Measurements from ENCODE around the gene LRMDA.

LRMDA gene

GRCh38 chr10:75776738-75777504 lies 345.5 kb downstream of the LRMDA start:
- DNase-seq (ENCODE audit: low spot score) = no peak

GRCh38 chr10:75778665-75779064 lies 347.2 kb downstream of the LRMDA start:
- no peak for DNase-seq (ENCODE audit: low spot score)

DNA sequence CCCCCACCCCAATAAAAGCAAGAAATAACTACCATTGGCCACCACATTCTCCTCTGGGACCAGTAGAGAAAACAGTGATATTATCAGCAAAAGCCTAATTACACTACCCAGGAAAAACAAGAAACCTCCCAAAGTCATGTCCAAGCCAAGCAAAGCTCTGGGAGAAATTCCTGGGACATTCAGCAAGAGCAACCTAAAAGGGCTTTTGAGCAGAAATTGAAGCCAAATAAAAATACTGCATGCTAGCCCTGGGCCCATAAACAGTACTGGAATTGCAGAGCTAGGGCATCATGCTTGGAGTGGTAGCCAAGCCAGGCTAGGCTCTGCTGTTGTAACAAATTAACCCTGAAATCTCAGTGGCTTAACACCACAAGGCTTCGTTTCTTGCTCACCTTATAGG lies 347.9 kb downstream of the LRMDA start:
- no peak for DNase-seq (ENCODE audit: low spot score)

DNA sequence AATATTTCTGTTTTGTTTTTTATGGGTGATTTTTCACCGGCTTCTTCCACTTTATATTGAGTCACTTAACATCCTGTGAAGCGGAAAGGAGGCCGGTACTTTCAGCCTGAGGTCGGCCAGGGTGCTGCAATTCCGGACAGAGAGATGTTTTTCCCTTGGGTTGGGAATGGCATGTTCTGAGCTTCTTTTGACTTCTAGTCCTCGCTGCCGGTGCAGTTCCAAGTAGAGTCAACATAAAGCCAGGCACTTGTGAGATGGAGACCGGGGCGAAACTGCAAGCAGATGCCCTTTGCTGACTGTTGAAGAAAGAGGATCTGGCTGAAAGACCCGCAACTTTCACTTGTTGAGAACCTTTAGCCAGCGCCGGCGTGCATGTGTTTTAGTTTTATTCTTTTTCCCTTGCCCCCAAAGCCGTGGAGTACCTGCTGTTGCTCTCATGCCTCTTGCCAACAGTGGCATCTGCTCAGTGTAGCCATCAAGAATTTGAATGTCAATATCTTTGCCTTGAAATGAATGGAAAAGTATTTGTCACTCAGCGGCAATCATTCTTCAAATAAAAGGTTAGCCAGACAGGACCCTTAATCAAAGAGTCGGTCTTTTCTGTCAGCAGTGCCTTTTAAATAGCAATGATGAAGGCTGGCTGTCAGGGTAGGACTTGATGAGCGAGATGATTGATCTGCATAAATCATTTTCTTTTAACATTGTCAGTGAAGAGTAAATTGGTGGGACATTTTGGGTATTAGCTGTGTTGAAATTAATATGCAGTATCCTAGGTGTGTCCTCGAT lies 351.2 kb downstream of the LRMDA start:
- no peak for DNase-seq (ENCODE audit: low spot score)

- no peak for DNase-seq (ENCODE audit: low spot score)
Observed at GRCh38 chr10:75788394-75789205, 357.2 kb downstream of the LRMDA start.

- no peak for DNase-seq (ENCODE audit: low spot score)
Observed at GRCh38 chr10:75793848-75794247, 362.4 kb downstream of the LRMDA start.

GRCh38 chr10:75801121-75801520 lies 369.7 kb downstream of the LRMDA start:
- no peak for DNase-seq (ENCODE audit: low spot score)

- DNase-seq (ENCODE audit: low spot score) = no peak
Observed at GRCh38 chr10:75801661-75802060, 370.2 kb downstream of the LRMDA start.

DNA sequence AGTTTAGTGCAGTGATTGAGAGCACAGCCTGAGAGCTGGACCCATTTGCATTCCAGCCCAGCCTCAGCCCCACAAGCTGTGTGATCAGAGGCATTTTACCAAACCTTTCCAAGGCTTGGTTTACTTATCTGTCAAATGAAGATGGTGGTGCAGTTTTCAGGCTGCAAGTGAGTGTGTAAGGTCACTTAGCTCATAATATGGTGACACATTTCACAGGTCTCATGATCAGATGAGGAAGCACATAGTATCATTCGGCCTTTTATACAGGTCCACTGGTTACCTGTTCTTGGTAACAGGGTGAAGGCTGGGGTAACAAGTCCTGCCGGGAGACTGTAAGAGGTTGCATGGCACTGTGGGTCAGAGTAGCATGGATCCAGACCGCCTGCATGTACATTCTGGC lies 371.7 kb downstream of the LRMDA start:
- DNase-seq (ENCODE audit: low spot score) = no peak

DNA sequence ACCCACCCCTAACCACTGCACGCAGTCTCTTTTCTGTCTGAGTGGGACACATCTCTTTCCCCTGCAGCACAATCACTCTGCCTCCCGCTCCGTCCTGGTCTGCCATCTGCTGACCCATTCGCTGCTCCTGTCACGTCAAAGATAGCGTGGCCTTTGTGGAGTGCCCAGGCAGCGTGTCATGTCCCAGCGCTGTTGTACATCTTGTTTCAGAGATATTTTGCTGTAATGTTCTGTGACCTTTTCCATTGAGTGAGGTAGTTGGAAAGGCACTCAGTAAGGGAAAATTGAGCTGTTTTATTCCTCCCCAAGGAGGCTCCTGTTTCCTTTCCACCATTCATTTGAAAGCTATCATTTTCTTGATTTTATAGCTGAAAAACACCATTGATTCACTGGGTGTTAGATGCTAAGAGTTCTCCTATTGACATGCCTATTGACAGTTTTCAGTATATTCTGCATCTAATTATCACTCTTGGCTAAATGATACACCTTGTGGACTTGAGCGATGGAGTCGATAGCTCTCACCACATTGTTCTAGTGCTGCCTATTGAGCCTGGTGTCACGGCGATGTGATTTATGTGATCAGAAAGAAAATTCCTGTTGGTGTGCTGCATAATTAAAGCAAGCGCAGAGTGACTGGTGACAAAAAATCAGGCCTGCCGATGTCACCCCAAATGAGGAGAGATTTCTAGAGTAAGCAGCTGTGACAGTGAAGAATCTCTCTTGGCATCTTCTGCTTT lies 372.6 kb downstream of the LRMDA start:
- DNase-seq (ENCODE audit: low spot score) = no peak

- no peak for DNase-seq (ENCODE audit: low spot score)
Observed at GRCh38 chr10:75806186-75806585, 374.8 kb downstream of the LRMDA start.

DNA sequence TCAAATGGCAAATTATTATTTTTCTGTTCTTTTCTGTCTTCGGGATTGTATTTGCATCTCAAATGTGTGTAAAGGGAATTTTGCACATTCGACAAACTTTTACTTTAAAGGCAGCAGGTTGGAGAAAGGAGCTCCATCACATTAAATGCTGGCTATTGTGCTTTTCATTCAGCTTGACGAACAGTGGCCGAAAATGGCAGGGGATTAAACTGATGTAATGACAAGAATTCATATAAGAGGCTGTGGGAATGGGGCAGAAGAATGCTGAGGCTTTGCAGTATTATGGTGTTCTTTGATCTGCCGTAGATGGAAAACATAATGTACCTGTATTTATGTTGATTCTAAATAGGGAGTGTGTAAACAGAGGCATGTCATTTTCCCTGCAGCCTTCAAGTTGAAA lies 376.0 kb downstream of the LRMDA start:
- no peak for DNase-seq (ENCODE audit: low spot score)

DNA sequence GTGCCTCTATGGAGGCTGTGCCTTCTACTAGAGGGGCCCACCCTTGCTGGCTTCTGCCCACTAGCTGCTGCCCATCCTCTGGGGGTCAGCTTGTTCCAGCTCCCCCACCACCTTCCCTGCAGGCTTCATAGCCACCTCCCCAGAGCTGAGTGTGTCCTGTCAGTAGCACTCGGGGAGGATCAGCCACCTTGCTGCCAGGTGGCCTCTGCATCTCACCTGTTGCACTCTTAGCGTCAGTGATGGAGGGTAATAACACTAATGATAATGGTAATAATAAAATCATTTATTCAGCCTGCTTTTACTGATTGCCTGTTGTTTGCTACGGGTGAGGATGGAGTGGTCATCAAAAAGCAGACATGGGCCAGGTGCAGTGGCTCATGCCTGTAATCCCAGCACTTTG lies 377.6 kb downstream of the LRMDA start:
- no peak for DNase-seq (ENCODE audit: low spot score)

DNA sequence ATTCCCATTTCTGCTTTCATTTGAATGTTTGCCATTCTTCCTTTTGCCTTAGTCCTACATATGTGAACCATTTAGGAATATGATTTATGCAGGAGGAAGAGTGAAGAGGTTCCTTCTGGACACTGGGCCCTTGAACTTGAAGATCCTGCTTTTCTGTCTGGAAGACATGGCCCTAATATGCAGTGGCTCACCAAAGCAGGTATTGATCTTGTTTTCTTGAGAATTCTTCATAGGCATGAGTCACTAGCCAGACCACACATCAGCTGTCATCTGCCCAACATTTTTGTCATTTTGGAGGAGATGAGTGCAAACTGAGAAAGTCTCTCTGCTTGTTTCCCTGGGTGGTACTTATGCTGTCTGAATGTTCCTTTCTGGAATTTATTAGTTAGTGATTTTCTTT lies 382.6 kb downstream of the LRMDA start:
- no peak for DNase-seq (ENCODE audit: low spot score)

DNA sequence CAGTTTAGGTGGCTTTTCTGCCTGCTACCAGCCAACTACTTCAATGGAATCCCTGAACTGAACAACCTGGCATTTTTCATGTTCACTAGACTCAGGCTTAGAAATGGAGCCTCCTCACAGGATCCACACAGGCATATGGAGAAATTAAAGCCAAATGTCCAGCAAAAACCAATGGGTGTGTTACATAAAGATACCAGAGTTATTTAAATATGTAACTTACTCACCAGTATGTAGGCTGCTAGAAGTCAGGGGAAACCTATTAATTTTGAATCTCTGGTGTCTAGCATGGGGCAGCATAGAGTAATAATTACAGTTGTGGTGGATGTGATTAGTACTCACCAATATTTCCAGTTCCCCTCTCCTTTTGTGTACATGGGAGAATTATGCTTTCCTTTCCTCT lies 383.6 kb downstream of the LRMDA start:
- DNase-seq (ENCODE audit: low spot score) = no peak

DNA sequence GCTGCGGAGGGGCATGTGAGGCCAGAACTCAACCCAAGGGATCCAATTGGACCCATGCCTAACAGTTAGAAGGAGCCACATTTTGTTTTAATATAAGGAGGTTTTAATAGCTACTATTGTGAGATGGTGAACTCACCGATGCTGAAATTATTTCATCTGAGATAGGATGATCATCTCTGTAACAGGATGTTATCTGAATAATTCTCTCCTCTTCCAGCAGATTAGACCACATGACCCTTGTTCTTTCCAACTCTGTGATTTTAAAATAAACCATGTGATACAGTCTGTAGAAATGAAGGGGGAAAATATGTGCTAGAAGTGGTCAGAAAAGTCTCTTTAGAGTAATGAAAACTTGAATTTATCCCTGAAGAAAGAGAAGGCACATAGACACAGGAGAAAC lies 385.8 kb downstream of the LRMDA start:
- no peak for DNase-seq (ENCODE audit: low spot score)

DNA sequence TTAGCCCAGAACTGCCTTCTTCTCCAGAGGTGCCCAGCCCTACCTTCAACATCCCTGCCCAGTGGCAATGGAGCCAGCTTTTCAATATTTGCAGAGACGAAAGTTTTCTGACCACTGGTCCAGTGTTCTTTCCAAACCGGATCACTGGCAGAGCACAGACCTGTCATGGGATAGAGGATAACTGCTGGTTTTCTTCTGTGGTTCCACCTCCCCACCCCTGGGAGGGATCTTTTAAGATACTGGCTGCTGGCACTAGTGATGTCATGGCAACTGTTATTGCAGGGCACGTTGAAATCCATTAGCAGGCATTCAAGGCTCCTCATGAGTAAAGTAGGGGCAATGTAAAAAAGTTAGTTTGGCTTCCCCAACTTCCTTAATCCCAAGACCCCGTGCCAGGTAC lies 387.1 kb downstream of the LRMDA start:
- DNase-seq (ENCODE audit: low spot score) = no peak

GRCh38 chr10:75825235-75825634 lies 393.8 kb downstream of the LRMDA start:
- no peak for DNase-seq (ENCODE audit: low spot score)

DNA sequence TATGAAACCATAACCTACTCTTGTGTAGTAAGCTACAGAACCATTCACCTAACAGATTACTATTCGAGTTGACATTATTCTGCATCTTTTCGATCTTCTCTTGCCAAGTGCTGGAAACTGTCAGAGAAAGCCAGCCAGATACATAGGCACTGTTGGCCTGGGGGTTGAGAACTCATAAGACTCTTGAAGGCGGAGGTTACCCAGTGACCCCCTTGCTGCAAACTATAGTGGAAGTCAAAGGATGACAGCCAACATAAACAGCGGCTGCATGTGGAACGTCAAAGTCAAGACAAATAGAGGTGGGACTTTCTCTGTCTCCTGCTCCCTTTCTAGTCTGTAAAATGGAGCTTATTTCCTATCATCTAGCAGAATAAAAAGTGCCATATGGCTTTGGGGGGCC lies 394.2 kb downstream of the LRMDA start:
- DNase-seq (ENCODE audit: low spot score) = no peak

DNA sequence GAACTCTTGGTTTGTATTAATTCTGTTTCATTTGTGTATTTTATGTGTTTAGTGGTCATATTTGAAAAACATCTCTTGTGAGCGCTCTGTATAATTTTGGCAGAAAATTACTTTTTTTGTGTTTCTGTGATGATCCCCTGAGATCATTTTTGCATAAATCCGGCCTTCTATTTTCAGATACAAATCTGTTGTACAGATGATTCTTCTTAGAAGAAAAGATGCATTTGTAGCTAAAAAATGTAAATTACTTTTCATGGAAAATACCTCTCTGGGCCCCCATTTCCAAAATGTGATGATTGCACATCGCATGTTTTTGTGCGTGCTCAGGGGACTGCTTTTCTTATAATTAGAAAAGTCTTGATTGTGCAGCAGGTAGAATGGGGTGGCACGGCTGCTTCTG lies 395.4 kb downstream of the LRMDA start:
- no peak for DNase-seq (ENCODE audit: low spot score)

DNA sequence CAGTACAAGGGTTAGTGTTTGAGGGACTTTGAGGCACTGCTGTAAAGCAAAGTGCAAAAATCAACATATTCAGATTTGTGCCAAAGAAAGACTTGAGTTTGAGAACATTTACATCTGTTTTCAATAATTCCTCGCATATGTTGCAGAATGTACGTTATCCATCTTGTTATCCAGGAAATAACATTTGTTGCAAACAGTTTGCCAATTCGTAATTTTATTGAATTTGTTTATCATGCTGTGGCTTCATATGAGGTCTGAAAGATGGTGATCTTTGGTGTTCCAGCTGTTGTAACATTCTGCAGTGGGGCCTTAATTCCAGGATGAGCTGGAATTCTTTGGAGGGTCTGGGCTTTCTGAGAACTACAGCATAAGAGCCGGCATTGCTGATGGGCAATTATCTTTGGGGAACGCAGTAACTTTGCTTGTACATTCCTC lies 396.2 kb downstream of the LRMDA start:
- no peak for DNase-seq (ENCODE audit: low spot score)

GRCh38 chr10:75828413-75828812 lies 397.0 kb downstream of the LRMDA start:
- no peak for DNase-seq (ENCODE audit: low spot score)

All from ecto neural progenitor cell (in vitro differentiated cells).